NCI-H187 treated with DMSO at 0.1 percent for 48 hours (cell line): ENCODE data around the gene KCP.

Experiments used
- DNase-seq: peaks from one replicate; lab custom pipeline; 2025; lab: John Stamatoyannopoulos, UW

The KCP gene

GRCh38 chr7:128939075-128939860 is 28.8 kb upstream of the KCP start:
- DNase-seq: no peak

GRCh38 chr7:128938544-128939074 is 28.1 kb upstream of the KCP start:
- DNase-seq: no peak

- DNase-seq: no peak
Measured at GRCh38 chr7:128937647-128938543, 27.4 kb upstream of the KCP start, which contains the start of gene IRF5. Gene IRF5, plus strand, starts transcription at chr7:128937927. Its CDS starts 4,155 bp downstream, at chr7:128942082.

DNA sequence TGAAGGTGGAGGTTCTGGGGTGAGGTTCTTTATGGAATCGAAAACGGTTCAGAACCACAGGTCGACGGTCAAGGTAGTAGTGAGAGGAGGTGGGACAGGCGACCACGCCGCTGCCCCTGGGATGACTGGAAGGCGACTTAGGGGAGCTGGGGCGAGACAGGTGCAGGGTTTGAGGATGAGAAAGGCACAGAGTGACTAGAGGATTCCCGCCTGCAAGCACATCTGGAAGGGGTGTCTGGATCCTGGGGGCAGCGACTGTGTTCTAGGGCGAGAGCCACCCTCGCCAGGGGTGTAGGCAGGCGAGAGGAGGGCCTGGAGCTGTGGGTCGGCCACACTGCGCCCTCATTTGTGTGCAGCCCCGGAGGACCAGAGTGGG is 26.8 kb upstream of the KCP start:
- DNase-seq: no peak

- DNase-seq: no peak
Measured at GRCh38 chr7:128936798-128937197, 26.3 kb upstream of the KCP start.

DNA sequence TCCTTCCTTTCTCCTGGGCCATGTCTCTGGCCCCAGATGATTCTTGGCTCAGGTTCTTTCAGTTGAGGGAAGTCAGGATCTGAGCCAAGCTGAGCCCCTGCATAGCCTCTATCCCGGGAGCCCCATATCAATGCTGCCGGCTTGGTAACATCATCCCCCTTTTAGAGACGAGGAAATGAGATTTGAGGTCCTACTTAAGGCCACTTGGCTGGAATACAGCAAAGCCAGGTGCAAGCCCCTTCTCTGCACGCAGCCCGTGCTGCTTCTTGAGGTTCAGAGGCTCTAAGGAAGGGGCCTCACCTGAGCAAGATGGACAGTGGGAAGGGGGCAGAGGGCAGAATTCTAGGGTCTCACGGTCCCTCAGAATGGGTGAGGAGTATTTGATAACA is 24.8 kb upstream of the KCP start:
- DNase-seq: no peak

- DNase-seq: no peak
Measured at GRCh38 chr7:128934361-128935341, 24.1 kb upstream of the KCP start.

DNA sequence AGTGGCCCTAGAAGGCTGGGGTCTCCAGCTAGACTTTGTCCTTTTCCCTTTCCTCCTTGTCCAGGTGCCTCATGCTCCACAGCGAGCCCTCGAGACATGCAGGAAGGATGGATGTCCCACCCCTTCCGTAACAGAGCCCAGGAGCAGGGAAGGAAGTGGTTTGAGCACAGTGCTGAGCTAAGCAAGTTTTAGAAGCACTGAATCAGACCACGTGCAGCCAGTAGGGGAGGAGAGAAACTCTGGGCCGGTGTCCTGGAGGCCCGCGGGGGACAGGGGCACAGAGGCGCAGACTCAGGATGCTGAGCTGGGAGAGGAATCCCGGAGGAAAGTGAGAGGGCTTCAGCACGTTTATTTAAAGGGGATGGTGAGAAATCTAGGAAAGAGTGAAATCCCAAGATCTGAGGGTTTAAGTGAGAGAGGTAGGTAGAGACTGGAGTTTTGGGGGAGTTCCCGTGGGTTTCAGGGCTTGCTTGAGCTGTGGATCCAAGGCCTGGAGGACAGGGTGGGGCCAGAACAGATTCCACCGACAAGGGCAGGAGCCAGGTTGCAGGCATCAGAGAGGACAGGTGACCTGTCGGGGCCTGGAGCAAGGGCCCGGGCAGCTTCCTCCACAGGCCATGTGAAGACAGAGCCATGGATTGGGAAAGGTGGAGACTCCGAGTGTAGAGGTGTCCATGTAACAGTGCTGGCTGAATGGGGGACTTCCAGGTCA is 22.8 kb upstream of the KCP start:
- no peak for DNase-seq

- no peak for DNase-seq
Measured at GRCh38 chr7:128932862-128933179, 22.3 kb upstream of the KCP start.

DNA sequence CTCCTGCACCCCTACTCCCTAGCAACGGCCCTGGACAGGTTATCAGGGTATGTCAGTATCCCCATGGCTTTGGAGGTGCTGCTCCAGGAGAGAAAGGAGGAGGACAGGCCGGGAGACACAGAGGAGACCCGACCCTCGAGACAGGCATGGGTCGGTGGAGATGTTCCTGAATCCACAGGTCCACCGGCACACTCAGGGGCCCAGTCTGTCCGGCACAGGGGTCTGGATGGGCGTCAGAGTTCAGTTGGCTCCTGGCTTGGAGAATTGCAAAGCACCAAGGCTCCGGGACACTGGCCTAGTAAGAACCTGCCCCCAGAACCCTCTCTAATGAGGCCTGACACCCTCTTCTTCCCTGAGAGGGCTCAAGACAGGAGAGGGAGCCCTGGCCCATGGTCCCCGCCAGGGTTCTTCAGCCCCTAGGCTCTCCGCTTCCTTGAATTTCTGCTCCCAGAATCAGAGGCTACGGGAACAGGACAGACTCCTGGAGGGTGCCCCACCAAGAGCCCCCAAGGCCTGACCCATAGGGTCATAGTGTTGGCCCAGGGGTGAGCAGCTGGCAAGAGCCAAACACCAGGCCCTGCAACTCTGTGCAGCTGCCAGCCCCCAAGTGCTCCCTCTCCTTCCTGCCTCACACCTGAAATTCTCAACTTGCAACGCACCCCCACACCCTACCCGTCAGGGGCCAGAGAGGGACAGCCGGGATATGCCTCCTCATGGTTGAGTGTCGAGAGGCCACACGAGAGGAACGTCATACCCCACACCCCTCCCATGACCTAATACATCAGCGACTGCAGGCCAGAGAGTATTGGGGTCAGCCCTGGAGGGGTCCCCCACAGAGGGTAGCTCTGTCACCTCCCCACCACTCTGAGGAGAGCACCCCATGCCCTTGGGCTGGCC is 21.7 kb upstream of the KCP start:
- no peak for DNase-seq

GRCh38 chr7:128931190-128931798 is 20.8 kb upstream of the KCP start:
- no peak for DNase-seq

GRCh38 chr7:128928882-128929788 is 18.6 kb upstream of the KCP start:
- no peak for DNase-seq

- no peak for DNase-seq
Measured at GRCh38 chr7:128928159-128928813, 17.8 kb upstream of the KCP start.

GRCh38 chr7:128924707-128925588 is 14.4 kb upstream of the KCP start:
- DNase-seq: no peak

- no peak for DNase-seq
Measured at GRCh38 chr7:128923411-128923800, 12.9 kb upstream of the KCP start.

DNA sequence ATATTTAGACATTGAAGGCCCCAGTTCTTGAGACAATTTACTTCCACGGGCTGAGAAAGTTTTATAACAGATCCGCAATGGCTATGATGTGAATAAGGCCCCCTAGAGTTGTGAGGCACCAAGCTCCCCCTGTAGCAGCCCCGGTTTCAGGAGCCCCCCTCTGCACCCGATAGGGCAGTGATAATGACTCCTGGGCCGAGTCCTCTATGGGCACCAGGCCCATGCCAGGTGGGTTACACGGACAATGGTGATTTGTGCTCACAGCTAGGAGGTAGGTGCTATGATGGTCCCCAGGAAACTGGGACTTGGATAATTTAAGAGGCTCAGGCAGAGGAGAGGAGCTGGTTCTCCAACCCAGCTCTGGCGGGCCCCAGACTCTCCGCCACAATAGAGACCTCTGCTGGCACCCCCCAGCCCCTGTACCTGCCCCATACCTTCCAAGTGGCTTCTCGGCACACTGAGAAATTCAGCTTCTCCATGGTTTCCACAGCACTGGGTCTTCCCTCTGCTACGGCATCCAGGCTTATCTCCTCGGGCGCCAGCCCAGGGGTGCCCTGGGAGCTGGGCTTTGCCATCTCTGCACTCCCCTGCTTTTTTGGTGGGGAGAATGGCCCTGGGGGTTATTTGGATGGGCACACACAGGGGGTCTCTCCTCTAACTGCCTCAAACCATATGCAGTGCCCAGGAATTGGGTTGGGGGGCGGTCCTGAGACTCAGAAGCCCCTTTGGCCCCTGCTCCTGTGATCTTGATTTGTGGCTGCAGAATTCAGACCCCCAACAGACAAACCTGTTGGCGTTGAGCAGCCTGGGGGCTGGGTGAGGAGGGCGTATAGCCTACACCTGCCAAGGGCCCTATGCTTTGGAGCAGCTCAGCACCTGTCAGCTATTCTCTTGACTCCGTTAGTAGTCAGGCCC is 12.2 kb upstream of the KCP start:
- DNase-seq: no peak
